Daoy (cell line): ENCODE measurements around the gene CBX6. TPM values are rescaled to one million over a fixed set of nuclear protein-coding genes. Genes with fewer than 3 reads are reported as not detected.

Experiments
- DNase-seq: peaks from one replicate; pipeline ENCODE4 v3.0.0-alpha.2; 2015; ENCODE audit warnings: low read depth
- total RNA-seq: library from RNA; depleted of rRNA; stranded (reverse); fragments of >200 nt; shearing (Covaris generic); gene quantifications from 2 replicates; pipeline ENCODE4 v1.2.3, GENCODE V29; 2014

Gene CBX6
- total RNA-seq, 1 experiment from 2014 or later, result 32.5 TPM

DNA sequence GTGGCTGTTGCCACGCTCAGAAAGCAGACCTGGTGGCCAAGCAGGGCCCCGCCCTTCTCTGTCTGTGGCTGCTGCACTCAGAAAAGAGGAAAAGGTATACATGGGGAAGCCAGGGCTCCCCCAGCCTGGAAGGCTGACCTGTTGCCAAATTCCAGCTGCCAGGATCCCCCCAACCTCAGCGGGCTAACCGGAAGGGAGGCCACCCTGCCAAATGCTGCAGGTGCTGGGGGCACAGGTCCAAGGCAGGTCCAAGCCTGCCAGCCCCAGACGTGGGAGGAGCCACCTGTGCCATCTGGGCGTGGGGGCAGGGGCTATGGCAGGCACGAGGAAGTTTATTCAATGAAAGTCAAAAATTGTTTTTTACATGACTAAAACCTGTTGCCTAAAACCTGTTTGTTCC lies 30.8 kb downstream of the CBX6 start:
- no peak for DNase-seq

DNA sequence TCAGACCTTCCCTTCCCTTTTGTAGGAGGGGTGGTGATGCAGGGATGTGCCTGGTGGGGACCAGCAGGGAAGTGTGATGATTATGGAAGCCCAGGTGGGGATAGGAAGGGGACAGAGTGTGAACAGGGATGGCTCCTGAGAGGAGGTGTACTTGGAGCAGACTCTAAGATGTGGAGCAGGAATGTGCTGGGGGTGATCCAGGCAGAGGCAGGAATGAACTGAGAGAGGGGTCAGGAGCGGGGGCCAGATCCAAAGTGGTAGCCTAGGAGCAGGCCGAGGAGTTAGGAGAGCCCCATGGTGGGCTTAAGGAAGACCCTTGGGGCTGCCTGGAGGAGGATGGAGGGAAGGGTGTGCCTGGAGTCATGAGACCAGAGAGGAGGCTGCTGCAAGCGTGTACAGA lies 31.9 kb downstream of the CBX6 start:
- DNase-seq, result no peak

DNA sequence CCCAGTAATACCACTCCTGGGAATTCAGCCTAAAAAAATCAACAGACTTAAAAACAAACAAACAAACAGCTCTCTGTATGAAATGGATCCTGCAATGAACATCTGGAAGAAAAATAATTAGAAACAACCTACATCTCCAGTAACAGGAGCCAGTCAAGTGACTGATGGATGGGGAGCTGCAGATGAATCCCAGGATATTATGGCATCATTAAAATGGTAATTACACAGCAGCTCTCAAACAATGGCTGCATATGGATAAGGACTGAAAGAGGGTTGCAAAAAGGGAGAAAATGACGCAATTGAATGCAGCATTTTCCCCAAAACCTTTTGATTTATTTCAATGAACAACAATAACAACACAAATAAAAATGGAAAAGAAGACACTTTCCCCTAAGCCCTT lies 32.3 kb downstream of the CBX6 start:
- no peak for DNase-seq

DNA sequence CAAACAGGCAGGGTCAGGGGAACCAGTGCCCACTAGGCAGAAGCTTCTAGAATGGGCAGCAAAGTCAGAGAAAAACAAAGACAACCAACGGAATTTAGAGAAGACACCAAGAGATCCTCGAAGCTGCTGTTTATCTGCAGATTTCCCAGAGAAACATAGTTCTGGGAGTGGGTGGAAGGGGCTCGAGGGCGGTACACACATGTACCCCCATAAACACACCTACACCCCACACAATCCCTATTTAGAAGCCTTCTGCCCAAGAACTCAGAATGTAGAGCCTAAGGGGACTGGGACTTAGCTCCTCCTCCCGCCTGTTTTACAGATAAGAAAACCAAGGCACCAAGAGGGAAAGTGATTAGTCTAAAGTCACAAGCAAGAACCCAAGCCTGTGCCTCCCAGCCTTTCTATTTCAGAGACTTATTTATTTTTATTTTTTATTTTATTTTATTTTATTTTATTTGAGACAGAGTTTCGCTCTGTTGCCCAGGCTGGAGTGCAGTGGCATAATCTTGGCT lies 34.5 kb downstream of the CBX6 start:
- DNase-seq, result no peak

DNA sequence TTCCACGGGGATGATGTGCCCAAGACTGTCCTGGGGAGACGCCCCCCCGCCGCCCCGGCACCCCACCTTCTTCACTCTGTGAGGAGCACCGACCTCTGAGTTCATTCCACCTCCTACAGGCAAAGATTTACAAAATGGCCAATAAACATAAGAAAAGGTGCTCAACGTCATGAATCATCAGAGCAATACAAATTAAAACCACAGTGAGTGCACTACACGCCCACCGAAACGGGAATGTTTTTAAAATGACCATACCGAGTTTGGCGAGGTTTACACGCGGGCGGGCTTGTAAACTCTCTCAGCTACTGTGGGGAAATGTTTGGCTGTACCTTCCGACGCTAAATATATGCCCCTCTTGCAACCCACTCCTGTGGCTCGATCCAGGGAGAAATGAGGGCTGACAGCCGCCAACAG lies 36.1 kb downstream of the CBX6 start:
- peak; percentile 66 for DNase-seq

DNA sequence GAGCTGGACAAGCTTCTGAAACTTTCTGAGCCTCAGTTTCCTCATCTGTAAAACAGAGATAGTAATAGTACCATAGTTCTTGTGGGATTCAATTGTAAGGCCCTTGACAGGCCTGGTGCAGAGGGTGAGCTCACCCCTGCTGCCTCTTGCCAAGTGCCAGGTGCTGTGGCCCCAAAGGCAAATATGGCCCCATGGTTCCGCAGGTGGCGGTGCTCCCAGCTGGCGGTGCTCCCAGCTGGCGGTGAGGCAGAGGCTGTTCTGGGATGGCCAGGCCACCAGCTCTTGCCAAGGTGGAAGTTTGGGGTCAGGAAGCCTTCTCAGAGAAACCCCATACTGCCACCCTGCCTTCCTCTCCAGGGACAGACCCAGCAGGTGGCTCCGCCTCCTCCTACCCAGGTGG lies 37.0 kb downstream of the CBX6 start:
- DNase-seq, result no peak

DNA sequence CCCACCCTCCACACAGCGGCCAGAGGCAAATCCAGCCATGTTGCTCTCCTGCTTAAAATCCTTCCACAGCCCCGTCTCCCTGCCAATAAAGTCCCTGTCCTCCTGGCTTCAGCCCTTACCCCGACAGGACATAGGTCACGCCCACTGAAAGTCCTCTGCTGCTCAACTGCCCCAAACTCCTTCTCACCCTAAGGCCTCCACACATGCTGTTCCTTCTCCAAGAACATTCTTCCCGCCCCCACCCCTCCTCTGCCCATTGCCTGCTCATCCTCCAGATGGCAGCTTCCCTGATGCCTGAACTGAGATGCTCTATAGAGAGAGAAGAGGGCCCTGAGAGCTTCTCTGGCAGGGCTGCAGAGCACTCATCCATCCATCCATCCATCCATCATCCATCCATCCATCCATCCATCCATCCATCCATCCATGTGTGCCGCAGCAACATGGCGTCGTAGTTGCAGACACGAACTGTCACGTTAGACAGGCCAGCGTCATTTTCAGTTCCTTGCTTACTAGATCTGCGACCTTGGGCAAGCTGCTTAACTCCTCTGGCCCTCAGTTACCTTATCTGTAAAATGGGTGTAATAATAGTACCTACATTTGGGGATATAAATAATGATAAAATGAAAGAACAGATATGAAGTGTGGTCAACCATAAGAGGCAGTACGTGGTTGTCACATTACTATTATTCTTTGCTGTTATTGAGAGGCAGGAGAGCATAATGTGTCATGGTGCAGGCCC lies 37.6 kb downstream of the CBX6 start:
- DNase-seq, result no peak

DNA sequence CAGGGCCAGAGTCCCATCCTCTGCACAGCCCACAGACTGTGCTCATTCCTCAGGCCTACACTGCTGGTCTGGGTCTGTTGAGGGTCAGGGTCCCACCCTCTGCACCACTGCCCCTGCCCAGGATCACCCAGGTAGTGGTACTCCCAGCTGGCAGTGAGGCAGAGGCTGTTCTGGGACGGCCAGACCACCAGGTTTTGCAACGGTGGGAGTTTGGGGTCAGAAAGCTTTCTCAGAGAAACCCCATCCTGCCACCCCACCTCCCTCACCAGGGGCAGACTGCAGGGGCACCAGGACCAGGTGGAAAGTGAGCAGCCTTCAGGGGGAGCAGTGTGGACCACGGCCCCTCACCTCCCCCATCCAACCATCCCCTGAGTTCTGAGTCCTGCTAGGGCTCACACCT lies 39.0 kb downstream of the CBX6 start:
- DNase-seq, result no peak

DNA sequence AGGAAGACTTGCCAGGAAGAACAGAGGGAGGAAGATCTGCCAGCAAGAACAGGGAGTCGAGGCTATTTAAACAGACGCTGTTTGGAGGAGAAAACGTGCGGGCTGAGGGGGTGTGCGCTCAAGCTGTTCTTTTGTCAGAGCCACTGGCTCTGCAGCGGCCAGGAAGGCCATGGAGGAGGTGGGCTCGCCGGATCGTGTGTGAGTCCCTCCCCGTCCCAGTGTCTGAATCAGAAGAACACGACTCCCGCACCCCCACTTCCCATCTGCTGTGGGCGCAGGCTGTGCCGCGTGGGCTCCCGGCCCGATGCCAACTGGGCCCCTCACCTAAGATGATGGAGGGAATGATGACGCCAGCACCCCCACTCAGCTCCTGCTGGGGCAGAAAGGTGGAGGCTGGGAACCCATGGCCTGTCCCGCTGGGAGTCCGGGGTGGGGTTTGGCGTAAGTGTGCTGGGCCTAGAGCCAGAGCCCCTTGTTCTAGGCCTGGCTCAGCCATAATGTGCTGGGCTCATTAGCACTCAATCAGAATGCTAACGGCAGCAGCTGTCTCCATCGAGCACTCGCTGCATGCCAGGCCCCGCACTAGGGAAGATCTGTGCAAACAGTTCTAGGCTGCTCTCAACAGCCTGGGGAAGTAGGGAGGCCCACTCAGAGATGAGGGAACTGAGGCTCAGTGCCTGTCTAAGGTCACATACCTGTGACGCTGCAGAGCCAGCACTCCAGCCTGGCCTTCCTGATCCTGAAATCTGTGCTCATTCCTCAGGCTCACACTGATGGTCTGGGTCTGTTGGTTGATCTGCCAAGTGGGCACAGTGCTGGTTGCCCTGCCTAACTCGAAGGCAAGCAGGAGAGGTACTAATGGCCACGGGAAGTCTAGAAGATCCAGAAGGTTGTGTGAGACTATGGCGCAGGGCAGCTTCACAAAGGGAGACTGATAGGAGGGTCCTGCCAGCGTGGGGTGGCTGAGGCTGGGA lies 39.7 kb downstream of the CBX6 start:
- DNase-seq, result no peak

DNA sequence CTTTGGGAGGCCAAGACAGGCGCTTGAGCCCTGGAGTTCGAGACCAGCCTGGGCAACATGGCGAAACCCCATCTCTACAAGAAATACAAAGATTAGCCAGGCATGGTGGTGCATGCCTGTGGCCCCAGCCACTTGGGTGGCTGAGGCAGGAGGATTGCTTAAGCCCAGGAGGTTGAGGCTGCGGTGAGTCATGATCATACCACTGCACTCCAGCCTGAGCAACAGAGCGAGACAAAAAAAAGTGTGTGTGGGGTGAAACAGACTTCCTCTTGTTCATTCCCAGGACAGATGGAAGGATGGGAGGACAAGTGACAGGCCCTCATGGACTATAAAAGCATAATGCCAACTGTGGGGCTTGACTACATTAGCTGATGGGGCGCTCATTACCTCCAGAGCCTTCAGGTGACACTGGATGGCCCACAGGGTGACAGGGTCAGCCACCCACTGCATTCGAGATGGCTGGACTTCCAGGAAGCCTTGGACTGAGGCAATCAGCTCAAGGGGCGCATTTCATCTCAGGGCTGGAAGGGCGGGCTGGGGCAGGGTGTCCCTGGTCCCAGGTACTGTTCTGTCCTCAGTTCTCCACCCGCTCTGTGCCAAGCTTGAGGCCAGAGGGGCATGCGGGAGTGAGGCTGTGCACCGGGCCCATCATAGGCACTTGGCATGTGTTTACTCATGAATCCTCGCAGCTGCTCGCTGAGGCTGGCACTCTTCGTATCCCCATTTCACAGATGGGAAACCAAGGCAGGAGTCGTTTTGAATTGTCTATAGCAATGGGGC lies 40.7 kb downstream of the CBX6 start:
- peak; percentile 87 for DNase-seq

DNA sequence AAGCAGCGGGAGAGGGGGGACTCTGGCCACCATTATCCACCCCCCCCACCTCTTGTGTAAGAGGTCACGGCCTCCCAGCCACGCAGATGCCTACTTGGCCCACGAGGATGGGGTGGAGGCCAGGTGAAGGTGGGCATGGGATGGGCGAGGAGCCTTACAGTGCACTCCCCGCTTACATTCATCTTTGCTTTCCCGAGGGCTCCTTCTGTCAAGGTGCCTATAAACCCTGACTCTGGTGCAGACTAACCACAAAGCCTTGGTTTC lies 41.2 kb downstream of the CBX6 start:
- no peak for DNase-seq

DNA sequence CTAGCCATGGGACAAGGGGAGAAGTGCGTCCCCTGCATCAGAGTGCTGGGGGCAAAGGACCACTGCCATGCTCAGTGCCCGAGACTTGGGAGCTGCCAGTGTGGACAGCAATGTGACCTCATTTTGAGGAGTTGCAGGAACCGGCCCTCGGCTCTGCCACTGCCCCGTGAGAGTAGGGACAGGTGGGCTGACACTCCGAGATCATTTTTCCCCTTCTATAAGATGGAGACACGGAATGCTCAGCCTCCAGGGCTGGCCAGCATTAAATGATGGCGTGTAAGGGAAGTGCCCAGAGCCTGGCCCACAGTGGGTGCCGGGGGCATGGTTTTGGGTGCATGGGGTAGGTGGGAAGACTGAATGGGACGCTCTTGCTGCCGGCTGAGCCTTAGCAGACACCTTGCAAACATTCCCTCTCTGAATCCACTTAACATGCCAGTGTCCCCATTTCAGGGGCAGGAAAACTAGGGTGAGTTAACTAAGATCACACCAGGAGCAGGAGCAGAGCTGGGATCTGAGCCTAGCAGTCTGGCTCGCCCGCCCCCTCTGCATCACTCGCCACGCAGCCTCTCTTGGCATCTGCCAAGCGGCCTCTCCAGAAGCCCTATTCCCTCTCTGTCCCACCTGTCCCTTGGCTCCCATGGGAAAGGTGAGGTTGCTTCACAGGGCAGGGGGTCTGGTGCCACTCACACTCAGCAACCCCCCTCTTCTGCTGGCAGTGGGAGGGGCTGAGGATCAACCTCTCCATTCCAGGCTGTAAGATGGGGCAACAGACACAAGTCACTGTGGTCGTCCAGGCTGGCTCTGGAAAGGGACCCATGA lies 41.8 kb downstream of the CBX6 start:
- DNase-seq, result no peak

DNA sequence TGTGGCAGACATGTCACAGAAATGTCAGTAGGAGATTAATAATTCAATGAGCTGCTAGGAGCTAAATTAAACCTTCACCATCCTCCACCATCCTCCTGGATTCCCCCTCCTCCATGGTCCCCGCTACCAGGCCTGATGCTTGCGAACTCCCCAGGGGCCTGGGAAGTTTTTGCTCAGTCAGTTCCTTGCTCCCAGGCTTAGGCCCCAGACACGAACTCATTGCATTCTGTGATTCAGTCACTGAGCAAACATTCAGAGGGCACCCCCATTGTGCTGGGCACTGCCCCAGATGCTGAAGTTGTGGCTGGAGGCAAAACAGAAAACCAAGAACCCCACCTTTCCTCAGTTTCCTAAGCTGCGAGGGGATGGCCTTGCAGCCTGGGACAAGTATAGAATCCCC lies 42.5 kb downstream of the CBX6 start:
- peak; percentile 25 for DNase-seq

DNA sequence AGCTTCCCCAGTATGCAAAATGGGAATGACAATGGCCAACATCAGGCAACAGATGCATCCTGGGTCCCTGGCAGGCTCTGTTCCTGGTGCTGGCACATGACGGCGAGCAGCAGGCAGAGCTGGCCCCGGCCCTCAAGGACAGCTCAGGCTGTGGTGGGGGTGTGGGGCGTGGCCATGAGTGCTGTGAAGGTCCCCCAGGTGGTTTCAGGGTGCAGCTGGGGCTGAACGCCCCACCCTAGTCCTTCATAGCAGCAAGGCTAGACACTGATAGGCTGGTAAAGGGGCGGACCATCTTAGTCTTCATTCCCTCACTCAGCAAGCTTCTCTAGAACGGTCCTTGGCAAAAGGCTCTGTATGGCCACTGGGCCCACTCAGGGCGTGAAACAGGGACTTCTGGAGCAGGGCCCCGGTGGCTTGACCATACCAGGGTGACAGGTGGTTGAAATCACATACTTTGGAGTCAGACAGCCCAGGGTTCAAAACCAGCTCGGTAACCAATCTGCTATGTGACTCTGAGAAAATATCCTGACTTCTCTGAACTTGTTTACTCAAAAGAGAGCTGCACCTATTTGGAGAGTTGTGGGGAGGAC lies 43.3 kb downstream of the CBX6 start:
- no peak for DNase-seq

DNA sequence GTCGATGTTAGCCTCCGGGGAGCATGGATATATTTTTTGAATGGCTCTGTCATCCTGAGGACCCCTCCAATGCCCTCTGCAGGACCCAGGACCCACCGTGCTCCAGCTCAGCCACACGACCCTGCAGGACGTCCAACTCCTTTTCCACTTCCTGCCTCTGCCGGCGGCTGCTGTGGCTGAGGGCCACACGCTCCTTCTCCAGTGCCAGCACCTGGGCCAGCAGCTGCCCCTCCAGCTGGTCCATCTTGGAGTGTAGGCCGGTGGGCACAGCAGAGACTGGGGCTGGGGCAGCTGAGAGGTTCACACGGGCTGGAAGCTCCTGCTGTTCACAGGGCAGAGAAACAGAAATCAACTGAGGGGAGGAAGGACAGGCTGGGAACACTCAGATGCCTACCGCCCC lies 43.8 kb downstream of the CBX6 start:
- DNase-seq, result no peak

DNA sequence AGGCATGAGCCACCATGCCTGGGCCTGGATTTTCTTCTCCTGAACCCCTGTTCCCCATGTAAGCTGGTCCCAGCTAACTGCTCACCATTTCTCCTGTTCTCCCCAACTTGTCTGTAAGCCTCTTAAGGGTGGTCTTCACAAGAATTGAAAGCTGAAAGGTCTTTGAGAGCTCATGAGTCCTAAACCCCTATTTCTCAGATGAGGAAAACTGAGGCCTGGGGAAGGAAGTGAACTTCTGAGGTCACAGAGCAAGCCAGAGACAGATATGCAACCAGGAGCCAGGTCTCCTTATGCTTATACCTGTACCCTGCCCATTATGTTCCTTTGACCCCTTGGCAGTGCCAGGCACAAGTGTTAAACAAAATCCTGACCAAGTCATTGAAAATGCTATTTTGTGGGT lies 44.5 kb downstream of the CBX6 start:
- DNase-seq, result no peak

DNA sequence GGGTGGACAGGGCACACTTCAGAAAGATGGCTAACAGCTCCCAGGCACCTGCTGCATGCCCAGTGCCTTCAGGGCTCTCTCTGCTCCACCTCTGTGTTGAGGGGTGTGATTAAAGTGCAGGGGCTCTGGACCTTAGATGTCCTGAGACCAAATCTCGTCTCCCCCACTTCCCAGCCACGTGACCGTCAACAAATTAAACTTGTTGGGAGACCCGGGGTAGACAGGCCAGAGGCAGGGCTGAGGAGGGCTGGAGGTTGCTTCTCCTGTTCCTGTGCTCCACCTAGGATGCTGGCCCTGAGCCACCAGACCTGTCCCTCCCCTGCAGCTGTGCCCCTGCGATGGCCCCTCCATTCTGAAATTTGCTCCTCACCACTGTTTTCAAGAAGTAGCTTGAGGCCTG lies 45.2 kb downstream of the CBX6 start:
- DNase-seq, result no peak

DNA sequence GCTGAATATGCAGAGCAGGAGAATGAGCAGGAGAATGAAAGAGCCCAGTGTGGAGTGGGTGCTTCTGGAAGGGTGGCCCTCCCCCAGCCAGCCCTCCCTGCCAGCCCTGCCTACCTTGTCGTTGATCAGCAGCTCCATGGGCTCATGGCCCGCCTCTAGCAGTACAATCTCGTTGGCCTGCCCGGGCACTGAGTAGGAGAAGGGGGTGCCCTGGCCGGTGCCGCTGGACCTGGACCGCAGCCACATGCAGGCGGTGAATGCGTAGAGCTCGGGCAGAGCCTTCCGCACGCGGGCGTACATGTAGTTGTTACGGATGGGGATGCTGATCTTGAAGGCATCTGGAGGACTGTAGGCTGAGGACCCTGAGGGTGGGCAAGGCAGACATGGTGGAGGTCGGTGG lies 45.6 kb downstream of the CBX6 start:
- DNase-seq, result no peak

DNA sequence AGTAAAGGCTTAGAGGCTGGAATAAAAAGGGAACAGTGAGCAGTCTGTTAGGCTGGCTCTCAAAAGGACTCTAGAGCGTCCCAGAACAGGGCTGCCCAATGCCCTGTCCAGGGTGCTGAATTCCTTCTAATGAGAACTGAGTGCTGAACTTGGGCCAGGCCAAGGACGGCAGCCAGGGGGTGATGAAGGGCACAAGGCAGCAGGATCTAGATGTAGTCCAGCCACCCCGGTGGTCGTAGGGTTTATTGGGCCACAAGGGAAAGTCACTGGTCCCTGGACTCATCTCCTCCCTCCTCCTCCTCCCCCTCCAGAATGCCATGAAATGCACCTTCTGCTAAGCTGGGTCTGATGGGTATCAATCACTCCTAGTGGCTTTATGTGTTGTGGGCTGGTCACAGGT lies 47.4 kb downstream of the CBX6 start:
- peak; percentile 70 for DNase-seq

DNA sequence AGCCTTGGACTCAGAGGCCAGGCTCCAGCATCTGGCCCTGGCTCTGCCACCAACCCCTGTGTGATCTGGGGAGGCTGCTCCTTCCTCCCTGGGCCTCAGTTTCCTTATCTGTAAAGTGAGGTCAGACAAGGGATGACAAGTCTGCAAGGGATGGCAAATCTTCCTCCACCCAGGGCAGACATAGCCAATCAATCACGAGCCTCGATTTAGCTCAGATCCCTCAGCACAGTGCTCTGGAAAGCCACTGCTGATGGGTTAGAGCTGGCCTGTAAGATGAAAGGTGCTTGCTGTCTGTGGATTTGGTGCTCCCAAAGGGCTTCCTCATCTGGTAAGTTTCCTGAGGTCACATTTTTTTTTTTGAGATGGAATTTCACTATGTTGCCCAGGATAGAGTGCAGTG lies 48.4 kb downstream of the CBX6 start:
- no peak for DNase-seq

DNA sequence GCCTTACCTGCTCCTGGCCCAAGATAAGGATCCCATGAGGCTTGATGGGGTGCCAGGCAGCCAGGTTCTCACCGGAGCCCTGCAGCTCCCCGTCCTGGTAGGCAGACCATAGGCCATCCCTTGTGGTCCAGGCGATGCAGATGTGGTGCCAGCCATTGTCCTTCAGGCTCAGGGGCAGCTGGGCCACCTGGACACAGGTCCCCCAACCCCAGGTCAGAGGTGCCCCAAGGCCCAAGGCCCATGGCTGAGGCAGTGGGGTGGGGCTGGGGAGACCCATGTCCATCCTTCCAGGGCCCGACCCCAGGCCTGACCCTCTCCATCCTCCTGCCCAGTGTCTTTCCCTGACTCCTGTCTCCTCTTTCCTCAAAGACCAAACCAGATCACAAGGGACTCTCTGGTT lies 48.9 kb downstream of the CBX6 start:
- no peak for DNase-seq
